Heart right ventricle (tissue), 16 donors: Measurements from ENCODE around the gene NECTIN3. TPM values are rescaled to one million over a fixed set of nuclear protein-coding genes. Genes with fewer than 3 reads are reported as not detected.

Experiments
- ATAC-seq, 8 donors: fragments of 200-7000 bp; cut with Tn5 transposase; one replicate each; pipeline ENCODE4 v1.9.1; 2020; ENCODE audit warnings: mild to moderate bottlenecking in 8 of 8, moderate library complexity in 8 of 8, moderate number of reproducible peaks in 1 of 8
- DNase-seq, 2 donors: peaks; one replicate each; pipeline ENCODE4 v3.0.0-alpha.2; 2020
- H3K27ac ChIP-seq, 10 donors: fragments of 200-600 bp; sonication (generic) in 2 of 10; one replicate each; pipeline versions ENCODE4 v1.5.0 to v1.8.0; 2020 to 2022; ENCODE audit warnings: mild to moderate bottlenecking in 3 of 10
- H3K27me3 ChIP-seq, 7 donors: fragments of 200-600 bp; one replicate each; pipeline ENCODE4 v1.8.0; 2021 to 2022; ENCODE audit warnings: mild to moderate bottlenecking in 2 of 7
- H3K36me3 ChIP-seq, 9 donors: fragments of 200-600 bp; sonication (generic) in 1 of 9; one replicate each; pipeline versions ENCODE4 v1.5.0 to v1.8.0; 2020 to 2022; ENCODE audit warnings: mild to moderate bottlenecking in 2 of 9
- H3K4me1 ChIP-seq, 9 donors: fragments of 200-600 bp; sonication (generic) in 1 of 9; one replicate each; pipeline versions ENCODE4 v1.5.0 to v1.8.0; 2020 to 2022; ENCODE audit warnings: mild to moderate bottlenecking in 4 of 9
- H3K4me3 ChIP-seq, 10 donors: fragments of 200-600 bp; sonication (generic) in 2 of 10; one replicate each; pipeline versions ENCODE4 v1.5.0 to v1.8.0; 2020 to 2022; ENCODE audit warnings: mild to moderate bottlenecking in 7 of 10, moderate library complexity in 2 of 10
- H3K9me3 ChIP-seq, 11 donors: fragments of 200-600 bp in 10 of 11; sonication (generic) in 2 of 11; one replicate each; pipeline versions ENCODE4 v1.5.0 to v1.8.0; 2013 to 2022; ENCODE audit warnings: mild to moderate bottlenecking in 2 of 11, control low read depth in 1 of 11, moderate library complexity in 1 of 11
- WGBS, 2 donors: extraction: QIAGEN DNeasy Blood & Tissue Kit; methylation state at CpG; one replicate each; pipeline ENCODE4 v1.1.7; 2013; ENCODE audit warnings: inconsistent platforms in 1 of 2; 5-methylcytosine and 5-hydroxymethylcytosine counted together
- intact Hi-C, 10 donors: fragments of 100-400 bp; cut with DNase I; formaldehyde crosslinking; loops; one replicate each; pipeline versions ENCODE4 v1.11.1 to v1.14.2; 2022
- polyA plus RNA-seq, 2 donors: library from polyadenylated mRNA; stranded (reverse); fragments of 200-250 nt; gene quantifications; one replicate each; pipeline ENCODE4 v1.2.3, GENCODE V29; 2013
- total RNA-seq, 10 donors: library from RNA; stranded (reverse); fragmentation: NEBNext Ultra II Directional in 3 of 10; extraction: Animal tissue kit (Norgen Biotek cat#: 25700) in 3 of 10; gene quantifications; one replicate each; pipeline versions ENCODE4 v1.2.1 to v1.2.4, GENCODE V29; 2021 to 2023
- TF ChIP-seq, protein P1 (sequence below), 9 donors: fragments of 200-600 bp; sonication (generic) in 2 of 9; IDR thresholded peaks; one replicate each; pipeline versions ENCODE4 v1.5.0 to v1.8.0; 2021 to 2022; ENCODE audit warnings: antibody characterized with exemption in 9 of 9, mild to moderate bottlenecking in 5 of 9, moderate library complexity in 1 of 9
- donor health status: Arrhythmogenic right ventricular cardiomyopathy.
- donor health status: ischemic (EF 13 %, LVEDD 7.1; RV severe dilation, severe dysfunction).
- donor health status: healthy with polysubstance abuse.
- donor health status: DM: no; HTN: yes; CAD: no.
- donor health status: DM: no; HTN: no; CAD: no.
- donor health status: ischemic (EF 25% LVEDD 6.9; RV normal size, moderate dysfunction).
- donor health status: ischemic (EF 25% LVEDD 5.7; RV mildly dilated, moderate dysfunction).
- donor health status: healthy.
- donor health status: DM: yes; HTN: yes; CAD: no.
- donor health status: Ischemic cardiomyopathy.
- donor health status: ischemic (EF 35%, LVEDD 5.7; RV mildly dilated, moderate dysfunction).
- donor health status: nonischemic (EF 11% LVEDD 7.7; RV severe dilation, severe dysfunction).
- donor health status: DM: yes; HTN: yes; CAD: no.
- donor health status: PGD.
- donor health status: ischemic (EF 29% LVEDD 5.4; RV normal size, mild dysfunction).
- donor health status: nonischemic (EF 23%, LVEDD 6.1; RV moderate dilation, normal function).

Gene NECTIN3
- total and polyA plus RNA-seq, 12 donors, result 2.6 to 11.5 (median 7.8) TPM

DNA sequence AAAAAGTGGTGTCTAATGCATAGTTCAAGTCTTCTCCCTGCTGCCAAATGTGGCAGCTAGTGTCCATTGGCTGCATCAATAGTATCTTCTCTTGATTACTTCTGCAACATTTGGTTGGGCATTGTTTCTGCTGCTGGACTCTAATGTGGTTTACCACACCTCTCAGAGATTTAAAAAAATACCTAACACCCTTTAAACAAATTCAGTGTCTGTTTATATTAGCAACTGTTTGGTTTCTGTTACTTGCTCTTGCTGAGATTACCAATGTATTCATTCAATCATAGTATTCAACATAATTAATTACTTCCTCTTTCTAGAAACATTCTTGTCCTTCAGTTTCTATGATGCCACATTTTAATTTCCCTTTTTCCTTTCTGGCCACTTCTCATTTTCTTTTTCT is 20.3 kb upstream of the NECTIN3 start:
- Histone ChIP-seq H3K36me3 (no peaks in the 10 kb centered on the region), H3K9me3 (no peaks in the 10 kb centered on the region), H3K4me1 (no peaks in the 10 kb centered on the region), H3K27ac (no peak overlapping the region), H3K4me3 (no peak overlapping the region), H3K27me3 (no peaks in the 10 kb centered on the region)
- TF ChIP-seq, protein P1, sequence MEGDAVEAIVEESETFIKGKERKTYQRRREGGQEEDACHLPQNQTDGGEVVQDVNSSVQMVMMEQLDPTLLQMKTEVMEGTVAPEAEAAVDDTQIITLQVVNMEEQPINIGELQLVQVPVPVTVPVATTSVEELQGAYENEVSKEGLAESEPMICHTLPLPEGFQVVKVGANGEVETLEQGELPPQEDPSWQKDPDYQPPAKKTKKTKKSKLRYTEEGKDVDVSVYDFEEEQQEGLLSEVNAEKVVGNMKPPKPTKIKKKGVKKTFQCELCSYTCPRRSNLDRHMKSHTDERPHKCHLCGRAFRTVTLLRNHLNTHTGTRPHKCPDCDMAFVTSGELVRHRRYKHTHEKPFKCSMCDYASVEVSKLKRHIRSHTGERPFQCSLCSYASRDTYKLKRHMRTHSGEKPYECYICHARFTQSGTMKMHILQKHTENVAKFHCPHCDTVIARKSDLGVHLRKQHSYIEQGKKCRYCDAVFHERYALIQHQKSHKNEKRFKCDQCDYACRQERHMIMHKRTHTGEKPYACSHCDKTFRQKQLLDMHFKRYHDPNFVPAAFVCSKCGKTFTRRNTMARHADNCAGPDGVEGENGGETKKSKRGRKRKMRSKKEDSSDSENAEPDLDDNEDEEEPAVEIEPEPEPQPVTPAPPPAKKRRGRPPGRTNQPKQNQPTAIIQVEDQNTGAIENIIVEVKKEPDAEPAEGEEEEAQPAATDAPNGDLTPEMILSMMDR (IDR thresholded peaks at IDR 0.05), result no peak
- ATAC-seq (no peak), DNase-seq (no peak)
- intact Hi-C loops, result loop anchor here in 1 of 10 donors (10.0 kb wide), 1 partner anchor 1317 kb away; no protein-coding TSS in a partner anchor

DNA sequence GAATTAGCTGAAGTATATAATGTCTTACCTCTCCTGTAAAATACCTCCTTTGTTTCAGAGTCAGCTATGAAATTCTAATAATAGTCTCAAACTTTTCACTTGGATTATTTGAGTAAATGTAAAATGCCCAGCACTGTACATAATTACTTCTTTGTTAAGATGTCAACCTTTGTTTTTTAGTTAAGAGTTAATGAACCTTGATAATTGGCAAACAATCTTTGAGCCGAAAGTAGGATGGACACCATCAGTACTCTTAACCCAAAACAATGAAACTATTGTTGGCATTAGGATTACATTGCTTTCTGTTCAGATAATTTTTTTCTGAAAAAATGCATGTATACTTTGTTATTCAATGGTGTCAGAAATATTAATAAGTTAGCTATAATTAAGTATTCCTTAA is 3.0 kb upstream of the NECTIN3 start:
- Histone ChIP-seq H3K9me3 (no peaks in the 10 kb centered on the region), H3K4me1 (peaks cover 0 to 22% (median 17%) of the 10 kb centered on the region in 9 donors), H3K4me3 (no peak overlapping the region), H3K27ac (no peak overlapping the region), H3K27me3 (peaks cover 0 to 39% (median 0%) of the 10 kb centered on the region in 7 donors), H3K36me3 (no peaks in the 10 kb centered on the region)
- intact Hi-C loops, result no loop called here
- WGBS, 2 donors, result 68 to 93% methylated on average over 1 of the region's 1 CpG
- no peak for ATAC-seq
- DNase-seq, result no peak
- TF ChIP-seq, protein P1 (IDR thresholded peaks at IDR 0.05), result no peak

DNA sequence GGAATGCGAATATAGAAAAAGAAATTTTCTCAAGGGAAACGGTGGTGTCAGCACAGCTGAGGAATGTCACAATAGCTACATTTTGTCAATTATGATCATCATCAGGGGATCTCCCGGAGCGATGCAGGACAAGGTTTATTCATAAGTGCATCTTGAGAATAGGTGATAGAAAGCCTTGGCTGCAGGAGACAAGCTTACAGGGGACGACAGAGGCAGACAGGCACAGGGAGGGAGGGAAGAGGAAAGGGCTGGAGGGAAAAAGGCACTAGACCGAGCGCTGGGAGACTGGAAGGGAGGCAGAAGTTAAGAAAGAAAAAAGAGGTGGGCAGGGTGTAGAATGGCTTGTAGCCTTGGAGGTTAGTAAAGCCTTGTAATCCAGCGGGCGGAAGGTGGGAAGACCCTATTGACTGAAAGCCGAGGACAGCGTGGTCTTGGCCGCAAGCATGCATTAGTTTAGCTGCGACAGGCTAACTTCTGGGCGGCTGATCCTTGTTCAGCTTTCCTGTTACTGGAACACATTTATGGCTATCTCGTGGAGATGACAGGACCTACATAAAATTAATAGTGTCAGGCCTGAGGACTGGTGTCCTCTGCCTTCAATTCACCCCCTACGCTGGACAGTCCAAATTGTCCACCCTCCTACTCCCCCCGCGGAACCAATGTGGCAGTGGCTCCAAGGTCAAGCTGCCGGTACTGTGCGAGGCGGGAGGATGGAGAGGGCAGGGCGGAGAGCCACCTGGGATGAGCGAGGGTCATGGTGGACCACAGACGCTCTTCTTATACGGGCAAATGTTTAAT is 1.4 kb upstream of the NECTIN3 start:
- intact Hi-C loops, result loop anchor here in 2 of 10 donors (10.0 kb wide), 1 partner anchor 1335 kb away; no protein-coding TSS in a partner anchor
- DNase-seq (peak; percentile 18 to 25), ATAC-seq (peak in 5 of 8 donors; percentile 33 to 50 (median 43))
- Histone ChIP-seq H3K27ac (peak overlapping the region; percentile 79 to 91 (median 86)), H3K4me1 (peaks cover 0 to 29% (median 18%) of the 10 kb centered on the region in 9 donors), H3K36me3 (no peaks in the 10 kb centered on the region), H3K27me3 (peaks cover 0 to 49% (median 0%) of the 10 kb centered on the region in 7 donors), H3K9me3 (no peaks in the 10 kb centered on the region), H3K4me3 (peak overlapping the region; percentile 71 to 94 (median 82))
- TF ChIP-seq, protein P1 (IDR thresholded peaks at IDR 0.05), result no peak
- 6 to 7% methylated on average over 25 of the region's 25 CpGs for WGBS, 2 donors

DNA sequence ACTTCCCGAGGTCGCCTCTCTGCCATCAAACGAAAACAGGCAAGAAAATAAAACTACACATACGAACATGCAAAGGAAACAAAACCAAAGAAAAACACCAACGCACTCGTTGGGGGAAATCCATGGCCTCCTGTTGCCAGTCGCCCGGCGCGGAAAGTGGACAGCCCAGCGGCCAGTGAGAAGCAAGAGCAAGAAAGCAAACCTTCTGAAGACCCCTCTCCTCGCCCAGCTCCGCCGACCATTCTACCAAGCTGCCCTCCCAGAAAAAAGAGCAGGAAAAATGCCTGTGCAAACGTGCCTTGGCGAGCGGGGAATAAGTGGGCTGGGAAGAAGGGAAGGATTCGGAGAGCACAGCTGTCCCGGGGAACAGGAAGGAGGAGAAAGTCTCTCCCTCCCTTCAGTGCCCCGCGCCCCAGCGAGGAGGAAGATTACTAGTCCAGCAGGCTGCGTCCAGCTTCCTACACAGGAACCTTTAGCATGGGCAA is 802 bp upstream of the NECTIN3 start:
- ATAC-seq (peak; percentile 1 to 73 (median 52)), DNase-seq (no peak)
- Histone ChIP-seq H3K27ac (peak overlapping the region; percentile 79 to 91 (median 86)), H3K4me3 (peak overlapping the region; percentile 71 to 94 (median 82)), H3K27me3 (peaks cover 0 to 49% (median 0%) of the 10 kb centered on the region in 7 donors), H3K4me1 (peaks cover 0 to 29% (median 18%) of the 10 kb centered on the region in 9 donors), H3K9me3 (no peaks in the 10 kb centered on the region), H3K36me3 (no peaks in the 10 kb centered on the region)
- WGBS, 2 donors, result 0 to 1% methylated on average over 21 to 23 of the region's 23 CpGs
- intact Hi-C loops, result loop anchor here in 2 of 10 donors (10.0 kb wide), 1 partner anchor 1336 kb away; no protein-coding TSS in a partner anchor
- TF ChIP-seq, protein P1 (IDR thresholded peaks at IDR 0.05), result no peak
